Mucosa of descending colon (tissue), 3 donors: ENCODE data around the gene ANO2. TPM values are rescaled to one million over a fixed set of nuclear protein-coding genes. Genes with fewer than 3 reads are reported as not detected.

Experiments
- ATAC-seq: fragments of 200-7000 bp; cut with Tn5 transposase; one replicate; pipeline ENCODE4 v1.9.1; 2020; ENCODE audit warnings: mild to moderate bottlenecking, moderate library complexity
- DNase-seq, 3 donors: peaks; one replicate each; pipeline ENCODE4 v3.0.0-alpha.2; 2020
- H3K36me3 ChIP-seq: fragments of 200-600 bp; one replicate; pipeline ENCODE4 v1.8.0; 2021; ENCODE audit warnings: low read depth, mild to moderate bottlenecking
- H3K4me1 ChIP-seq: fragments of 200-600 bp; one replicate; pipeline ENCODE4 v1.8.0; 2021; ENCODE audit warnings: low read depth, mild to moderate bottlenecking
- H3K4me3 ChIP-seq: fragments of 200-600 bp; one replicate; pipeline ENCODE4 v1.8.0; 2021; ENCODE audit warnings: mild to moderate bottlenecking
- H3K9me3 ChIP-seq: fragments of 200-600 bp; one replicate; pipeline ENCODE4 v1.8.0; 2021; ENCODE audit warnings: mild to moderate bottlenecking
- intact Hi-C, 2 donors: fragments of 100-400 bp; cut with DNase I in 1 of 2; cut with micrococcal nuclease in 1 of 2; formaldehyde crosslinking; loops; one replicate each; pipeline versions ENCODE4 v1.11.0 to v1.11.1; 2022; cut with DNase I, micrococcal nuclease
- total RNA-seq, 3 donors: library from RNA; stranded (reverse); fragmentation: NEBNext Ultra II Directional in 2 of 3; extraction: Animal tissue kit (Norgen Biotek cat#: 25700) in 2 of 3; gene quantifications; one replicate each; pipeline versions ENCODE4 v1.2.1 to v1.2.4, GENCODE V29; 2021 to 2023
- TF ChIP-seq, protein P1 (sequence below): fragments of 200-600 bp; IDR thresholded peaks from one replicate; pipeline ENCODE4 v1.8.0; 2022; ENCODE audit warnings: antibody characterized with exemption, mild to moderate bottlenecking
- donor health status: DM: no; HTN: no; CAD: no; lungs with moderate emphysema.
- donor health status: DM: no; HTN: no; CAD: no.
- donor health status: DM: no; HTN: yes; CAD: no.

Gene ANO2
- total RNA-seq, 3 donors from 2014 or later = 0.58 to 5.1 (median 3.1) TPM

DNA sequence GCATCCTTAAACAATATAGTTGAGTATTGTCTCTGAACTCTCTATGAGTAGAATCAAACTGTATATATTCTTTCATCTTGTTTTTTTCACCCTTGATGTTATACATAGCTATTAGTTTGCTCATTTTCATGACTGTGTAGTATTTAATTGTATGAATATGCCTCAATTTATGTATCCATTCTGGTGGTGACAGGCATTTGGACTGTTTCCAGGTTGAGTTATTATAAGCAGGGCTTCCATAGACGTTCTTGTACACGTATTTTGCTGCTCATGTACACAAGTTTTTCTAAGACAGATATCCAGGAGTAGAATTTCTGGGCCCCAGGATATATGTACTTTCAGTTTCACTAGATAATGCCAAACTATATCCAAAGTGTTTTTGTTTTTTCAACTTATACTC, 301.8 kb downstream of the ANO2 start:
- ATAC-seq = no peak
- intact Hi-C loops = no loop called here

GRCh38 chr12:5637698-5638097, 307.4 kb downstream of the ANO2 start:
- no peaks in the 10 kb centered on the region for H3K4me1 ChIP-seq
- no peaks in the 10 kb centered on the region for H3K9me3 ChIP-seq
- TF ChIP-seq, protein P1, sequence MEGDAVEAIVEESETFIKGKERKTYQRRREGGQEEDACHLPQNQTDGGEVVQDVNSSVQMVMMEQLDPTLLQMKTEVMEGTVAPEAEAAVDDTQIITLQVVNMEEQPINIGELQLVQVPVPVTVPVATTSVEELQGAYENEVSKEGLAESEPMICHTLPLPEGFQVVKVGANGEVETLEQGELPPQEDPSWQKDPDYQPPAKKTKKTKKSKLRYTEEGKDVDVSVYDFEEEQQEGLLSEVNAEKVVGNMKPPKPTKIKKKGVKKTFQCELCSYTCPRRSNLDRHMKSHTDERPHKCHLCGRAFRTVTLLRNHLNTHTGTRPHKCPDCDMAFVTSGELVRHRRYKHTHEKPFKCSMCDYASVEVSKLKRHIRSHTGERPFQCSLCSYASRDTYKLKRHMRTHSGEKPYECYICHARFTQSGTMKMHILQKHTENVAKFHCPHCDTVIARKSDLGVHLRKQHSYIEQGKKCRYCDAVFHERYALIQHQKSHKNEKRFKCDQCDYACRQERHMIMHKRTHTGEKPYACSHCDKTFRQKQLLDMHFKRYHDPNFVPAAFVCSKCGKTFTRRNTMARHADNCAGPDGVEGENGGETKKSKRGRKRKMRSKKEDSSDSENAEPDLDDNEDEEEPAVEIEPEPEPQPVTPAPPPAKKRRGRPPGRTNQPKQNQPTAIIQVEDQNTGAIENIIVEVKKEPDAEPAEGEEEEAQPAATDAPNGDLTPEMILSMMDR = no peak
- DNase-seq = no peak
- no peak for ATAC-seq
- H3K4me3 ChIP-seq = no peak overlapping the region
- H3K36me3 ChIP-seq = no peaks in the 10 kb centered on the region
- intact Hi-C loops = no loop called here

More for the DNA sequence above, 301.8 kb downstream of the ANO2 start:
- H3K9me3 ChIP-seq = no peaks in the 10 kb centered on the region
- no peak for DNase-seq
- TF ChIP-seq, protein P1 = no peak
- no peaks in the 10 kb centered on the region for H3K4me1 ChIP-seq
- H3K36me3 ChIP-seq = no peaks in the 10 kb centered on the region
- no peak overlapping the region for H3K4me3 ChIP-seq

- no peaks in the 10 kb centered on the region for H3K9me3 ChIP-seq
- DNase-seq = no peak
- H3K4me3 ChIP-seq = no peak overlapping the region
- intact Hi-C loops = no loop called here
- no peaks in the 10 kb centered on the region for H3K36me3 ChIP-seq
- TF ChIP-seq, protein P1 = no peak
- ATAC-seq = no peak
- H3K4me1 ChIP-seq = no peaks in the 10 kb centered on the region
Measured at GRCh38 chr12:5636907-5637306, 308.2 kb downstream of the ANO2 start.

- H3K4me3 ChIP-seq = no peak overlapping the region
- no peaks in the 10 kb centered on the region for H3K4me1 ChIP-seq
- H3K36me3 ChIP-seq = no peaks in the 10 kb centered on the region
- intact Hi-C loops = no loop called here
- DNase-seq = no peak
- peak; percentile 26 for ATAC-seq
- H3K9me3 ChIP-seq = no peaks in the 10 kb centered on the region
- TF ChIP-seq, protein P1 = no peak
Measured at GRCh38 chr12:5633106-5633505, 312.0 kb downstream of the ANO2 start.

DNA sequence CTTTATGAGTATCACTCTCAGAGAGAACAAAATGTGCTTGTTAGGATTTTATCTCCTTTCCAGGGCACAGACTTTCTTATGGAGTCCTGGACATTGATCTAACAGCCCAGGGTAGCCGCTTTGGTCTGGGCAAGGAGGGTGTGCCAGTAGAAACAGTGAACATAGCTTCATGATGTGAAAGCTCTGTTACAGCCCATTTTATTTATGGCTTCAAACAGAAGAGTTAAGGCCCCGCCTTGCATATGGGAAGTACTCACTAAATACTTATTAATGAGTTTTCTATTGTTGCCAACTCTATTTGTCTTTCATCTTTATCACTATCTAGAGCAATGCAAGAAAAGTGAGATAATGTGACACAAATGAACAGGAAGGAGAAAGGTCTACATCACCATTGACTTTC, 312.6 kb downstream of the ANO2 start:
- DNase-seq (no peak), ATAC-seq (no peak)
- intact Hi-C loops = no loop called here
- Histone ChIP-seq H3K36me3 (no peaks in the 10 kb centered on the region), H3K9me3 (no peaks in the 10 kb centered on the region), H3K4me1 (no peaks in the 10 kb centered on the region), H3K4me3 (no peak overlapping the region)
- TF ChIP-seq, protein P1 = no peak

GRCh38 chr12:5631497-5631896, 313.6 kb downstream of the ANO2 start:
- ATAC-seq (no peak), DNase-seq (no peak)
- TF ChIP-seq, protein P1 = no peak
- H3K4me3 ChIP-seq = no peak overlapping the region
- H3K9me3 ChIP-seq = no peaks in the 10 kb centered on the region
- H3K36me3 ChIP-seq = no peaks in the 10 kb centered on the region
- no peaks in the 10 kb centered on the region for H3K4me1 ChIP-seq
- intact Hi-C loops = no loop called here
